Activated CD4-positive, alpha-beta T cell treated with anti-CD3 and anti-CD28 coated beads for 24 hours (primary cell): ENCODE data around the gene DYSF.

Source experiments
- DNase-seq, 2 donors: peaks; one replicate each; pipeline ENCODE4 v3.0.0-alpha.2; 2020; ENCODE audit warnings: low read depth in 2 of 2

The DYSF gene

GRCh38 chr2:71502941-71503738 lies 49.8 kb downstream of the DYSF start:
- DNase-seq: no peak

- DNase-seq: no peak
Observed at GRCh38 chr2:71503837-71504236, 50.5 kb downstream of the DYSF start.

- no peak for DNase-seq
Observed at GRCh38 chr2:71504611-71505010, 51.2 kb downstream of the DYSF start.

- DNase-seq: no peak
Observed at GRCh38 chr2:71505086-71505769, 51.9 kb downstream of the DYSF start.

GRCh38 chr2:71505770-71506140 lies 52.4 kb downstream of the DYSF start:
- no peak for DNase-seq

- DNase-seq: no peak
Observed at GRCh38 chr2:71506222-71507153, 53.1 kb downstream of the DYSF start.

GRCh38 chr2:71507476-71507875 lies 54.1 kb downstream of the DYSF start:
- DNase-seq: no peak

- peak; percentile 54 for DNase-seq
Observed at GRCh38 chr2:71510196-71510807, 56.9 kb downstream of the DYSF start.

GRCh38 chr2:71510938-71511337 lies 57.6 kb downstream of the DYSF start:
- DNase-seq: no peak

GRCh38 chr2:71511776-71512175 lies 58.4 kb downstream of the DYSF start:
- DNase-seq: no peak

- no peak for DNase-seq
Observed at GRCh38 chr2:71512386-71512785, 59.0 kb downstream of the DYSF start.

- DNase-seq: no peak
Observed at GRCh38 chr2:71513096-71513495, 59.7 kb downstream of the DYSF start.

GRCh38 chr2:71513721-71514120 lies 60.4 kb downstream of the DYSF start:
- DNase-seq: no peak

GRCh38 chr2:71516253-71516888 lies 63.0 kb downstream of the DYSF start:
- no peak for DNase-seq

GRCh38 chr2:71517851-71518250 lies 64.5 kb downstream of the DYSF start:
- DNase-seq: no peak

GRCh38 chr2:71521436-71521950 lies 68.1 kb downstream of the DYSF start:
- no peak for DNase-seq

GRCh38 chr2:71524476-71524875 lies 71.1 kb downstream of the DYSF start:
- no peak for DNase-seq

GRCh38 chr2:71526141-71526540 lies 72.8 kb downstream of the DYSF start:
- DNase-seq: no peak

GRCh38 chr2:71526975-71527374 lies 73.6 kb downstream of the DYSF start:
- DNase-seq: no peak

- DNase-seq: no peak
Observed at GRCh38 chr2:71528131-71528591, 74.8 kb downstream of the DYSF start.

GRCh38 chr2:71528749-71529148 lies 75.4 kb downstream of the DYSF start:
- DNase-seq: no peak
